Endothelial cell (in vitro differentiated cells): ENCODE data around the gene ZDHHC18. TPM values are rescaled to one million over a fixed set of nuclear protein-coding genes. Genes with fewer than 3 reads are reported as not detected.

ENCODE experiments used
- DNase-seq: peaks from one replicate; pipeline ENCODE4 v3.0.0; 2021; ENCODE audit warnings: low spot score
- H3K27ac Mint-ChIP-seq: one replicate; pipeline ENCODE4 v1.8.0; 2021; ENCODE audit warnings: mixed read lengths, inconsistent platforms; ENCODE audit not compliant: unreplicated experiment
- H3K27me3 Mint-ChIP-seq: one replicate; pipeline ENCODE4 v1.8.0; 2021; ENCODE audit warnings: mild to moderate bottlenecking, moderate library complexity, mixed read lengths, inconsistent platforms; ENCODE audit not compliant: unreplicated experiment
- H3K36me3 Mint-ChIP-seq: one replicate; pipeline ENCODE4 v1.8.0; 2021; ENCODE audit warnings: mild to moderate bottlenecking, low read depth, mixed read lengths, inconsistent platforms; ENCODE audit not compliant: unreplicated experiment
- H3K4me1 Mint-ChIP-seq: one replicate; pipeline ENCODE4 v1.8.0; 2021; ENCODE audit warnings: mild to moderate bottlenecking, mixed read lengths, inconsistent platforms; ENCODE audit not compliant: unreplicated experiment
- H3K4me3 Mint-ChIP-seq: one replicate; pipeline ENCODE4 v1.8.0; 2021; ENCODE audit warnings: mild to moderate bottlenecking, mixed read lengths, inconsistent platforms; ENCODE audit not compliant: unreplicated experiment
- H3K9me3 Mint-ChIP-seq: one replicate; pipeline ENCODE4 v1.8.0; 2021; ENCODE audit warnings: mixed read lengths, inconsistent platforms; ENCODE audit not compliant: unreplicated experiment
- CTCF ChIP-seq: fragments of 200-600 bp; sonication (generic); IDR thresholded peaks from one replicate; pipeline ENCODE4 v1.5.0; 2021; ENCODE audit warnings: antibody characterized with exemption; ENCODE audit not compliant: unreplicated experiment
- total RNA-seq: library from RNA; stranded (reverse); fragmentation: NEBNext Ultra II Directional; extraction: Animal tissue kit (Norgen Biotek cat#: 25700); gene quantifications from one replicate; pipeline ENCODE4 v1.2.1, GENCODE V29; 2021; ENCODE audit not compliant: unreplicated experiment

Gene ZDHHC18
- total RNA-seq, 1 donor from 2014 or later = 32.4 TPM

DNA sequence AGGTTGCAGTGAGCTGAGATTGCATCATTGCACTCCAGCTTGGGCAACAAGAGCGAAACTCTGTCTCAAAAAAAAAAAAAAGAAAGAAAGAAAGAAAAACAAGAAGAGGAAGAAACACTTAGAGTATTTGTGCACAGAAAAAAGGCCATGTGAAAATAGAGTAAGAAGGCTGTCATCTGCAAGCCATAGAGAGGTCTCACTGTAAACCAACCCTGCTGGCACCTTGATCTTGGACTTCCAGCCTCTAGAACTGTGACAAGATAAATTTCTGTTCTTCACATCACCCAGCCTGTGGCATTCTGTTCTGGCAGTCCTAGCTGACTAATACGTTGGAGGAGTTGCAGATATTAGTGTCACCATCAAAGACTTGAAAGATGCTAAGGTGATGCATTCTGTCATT, 12.1 kb upstream of the ZDHHC18 start:
- DNase-seq = no peak
- no peak overlapping the region for H3K4me3 Mint-ChIP-seq
- no peaks in the 10 kb centered on the region for H3K9me3 Mint-ChIP-seq
- no peaks in the 10 kb centered on the region for H3K36me3 Mint-ChIP-seq
- H3K4me1 Mint-ChIP-seq = no peaks in the 10 kb centered on the region
- TF ChIP-seq CTCF = no peak
- no peak overlapping the region for H3K27ac Mint-ChIP-seq
- peaks cover 5% of the 10 kb centered on the region for H3K27me3 Mint-ChIP-seq

GRCh38 chr1:26814893-26815292, 11.6 kb upstream of the ZDHHC18 start:
- Mint-ChIP-seq H3K4me3 (no peak overlapping the region), H3K27me3 (peaks cover 5% of the 10 kb centered on the region), H3K36me3 (no peaks in the 10 kb centered on the region), H3K9me3 (no peaks in the 10 kb centered on the region), H3K4me1 (no peaks in the 10 kb centered on the region), H3K27ac (no peak overlapping the region)
- TF ChIP-seq CTCF = no peak
- no peak for DNase-seq

GRCh38 chr1:26820784-26821269, 5.7 kb upstream of the ZDHHC18 start:
- Mint-ChIP-seq H3K27me3 (peaks cover 2% of the 10 kb centered on the region), H3K36me3 (no peaks in the 10 kb centered on the region), H3K27ac (no peak overlapping the region), H3K4me1 (no peaks in the 10 kb centered on the region), H3K4me3 (no peak overlapping the region), H3K9me3 (no peaks in the 10 kb centered on the region)
- no peak for DNase-seq
- no peak for TF ChIP-seq CTCF

DNA sequence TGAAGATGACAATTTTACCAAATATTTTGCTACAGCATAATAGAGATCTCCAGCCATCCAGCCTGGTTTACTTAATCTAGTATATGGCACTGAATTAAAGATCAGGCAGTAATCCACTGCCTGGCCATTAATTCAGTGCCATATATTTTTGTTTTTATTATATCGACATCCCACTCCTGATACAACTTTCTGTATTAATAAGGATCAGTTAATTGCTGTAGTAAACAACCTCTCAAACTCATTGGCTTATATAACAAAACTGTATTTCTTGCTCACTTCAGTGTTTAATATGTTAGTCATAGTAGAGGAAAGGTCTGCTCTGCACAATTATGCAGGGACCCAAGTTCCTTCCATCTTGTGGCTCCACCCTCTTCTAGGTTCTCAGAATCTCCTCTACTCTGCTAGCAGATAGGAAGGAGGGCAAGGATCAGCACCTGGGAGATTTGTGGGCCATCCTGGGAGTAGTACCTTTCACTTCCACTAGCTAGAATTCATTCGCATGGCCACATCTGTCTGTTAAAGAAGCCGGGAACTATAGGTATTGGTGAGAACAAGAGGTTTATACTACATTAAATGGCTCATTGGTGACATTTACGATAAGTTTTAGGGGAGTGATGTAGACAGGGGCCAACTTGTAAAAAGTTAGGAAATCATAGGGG, 3.6 kb upstream of the ZDHHC18 start:
- H3K27ac Mint-ChIP-seq = no peak overlapping the region
- DNase-seq = no peak
- TF ChIP-seq CTCF = no peak
- H3K27me3 Mint-ChIP-seq = peaks cover 8% of the 10 kb centered on the region
- no peaks in the 10 kb centered on the region for H3K9me3 Mint-ChIP-seq
- H3K36me3 Mint-ChIP-seq = peaks cover 2% of the 10 kb centered on the region
- H3K4me1 Mint-ChIP-seq = peaks cover 7% of the 10 kb centered on the region
- no peak overlapping the region for H3K4me3 Mint-ChIP-seq

GRCh38 chr1:26824731-26825130, 1.8 kb upstream of the ZDHHC18 start:
- TF ChIP-seq CTCF = no peak
- Mint-ChIP-seq H3K4me3 (no peak overlapping the region), H3K4me1 (peaks cover 20% of the 10 kb centered on the region), H3K27ac (no peak overlapping the region), H3K27me3 (peaks cover 6% of the 10 kb centered on the region), H3K9me3 (no peaks in the 10 kb centered on the region), H3K36me3 (peaks cover 10% of the 10 kb centered on the region)
- no peak for DNase-seq
